Stimulated activated CD4-positive, alpha-beta T cell treated with anti-CD3 and anti-CD28 coated beads, Interleukin-4, amount 100 ng/mL, for 24 hours (primary cell): ENCODE measurements around the gene MSN.
"Not testable (repeated sequence)": the region's sequence is repeated elsewhere in the genome, so short reads cannot be mapped to it uniquely, and the experiment has no call there.

Experiments used
- DNase-seq: peaks from one replicate; pipeline ENCODE4 v3.0.0-alpha.2; 2020

Gene MSN

GRCh38 chrX:65723706-65724105 is 56.3 kb downstream of the MSN start:
- DNase-seq, result peak; percentile 42

DNA sequence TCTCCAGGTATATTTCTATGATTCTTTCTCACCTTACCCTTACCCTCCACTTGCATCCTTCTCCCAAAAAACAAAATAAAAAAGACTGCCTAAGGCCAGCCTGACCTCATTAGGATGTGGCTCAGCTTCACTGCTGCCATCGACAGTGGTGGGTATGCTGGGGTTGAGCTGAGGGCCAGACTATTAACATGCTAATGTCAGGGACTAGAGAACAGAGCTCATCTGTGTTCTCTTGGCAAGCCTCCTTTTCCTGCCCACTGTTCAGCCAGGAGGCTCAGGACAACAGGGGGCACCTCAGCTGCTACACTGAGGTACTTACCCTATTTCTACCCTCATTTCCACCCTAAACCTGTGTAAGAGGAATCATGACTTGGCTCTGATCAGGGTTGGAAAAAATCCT is 59.3 kb downstream of the MSN start:
- DNase-seq, result no peak

DNA sequence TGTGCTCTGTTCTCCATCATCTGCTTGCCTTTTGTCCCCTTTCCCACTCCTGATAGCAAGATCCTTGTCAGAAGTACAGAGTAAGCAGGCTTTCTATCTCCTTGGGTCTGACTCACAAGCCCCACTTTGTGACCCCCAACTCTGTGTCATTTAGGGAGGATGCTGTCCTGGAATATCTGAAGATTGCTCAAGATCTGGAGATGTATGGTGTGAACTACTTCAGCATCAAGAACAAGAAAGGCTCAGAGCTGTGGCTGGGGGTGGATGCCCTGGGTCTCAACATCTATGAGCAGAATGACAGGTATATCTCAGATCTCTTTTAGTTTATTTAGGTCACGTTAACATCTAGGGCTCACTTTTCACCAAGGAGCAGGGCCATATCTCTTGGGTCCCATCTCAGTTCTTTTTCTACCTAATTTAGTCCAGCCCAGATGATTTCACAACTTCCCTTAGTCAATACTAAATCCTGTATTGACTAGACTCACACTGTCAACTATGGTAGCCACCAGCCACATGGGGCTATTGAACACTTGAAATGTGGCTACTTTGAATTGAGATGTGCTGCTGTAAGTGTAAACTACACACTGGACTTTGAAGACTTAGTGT is 64.3 kb downstream of the MSN start:
- no peak for DNase-seq

GRCh38 chrX:65740909-65741308 is 73.5 kb downstream of the MSN start:
- no peak for DNase-seq

GRCh38 chrX:65741823-65742222 is 74.4 kb downstream of the MSN start:
- DNase-seq, result no peak

DNA sequence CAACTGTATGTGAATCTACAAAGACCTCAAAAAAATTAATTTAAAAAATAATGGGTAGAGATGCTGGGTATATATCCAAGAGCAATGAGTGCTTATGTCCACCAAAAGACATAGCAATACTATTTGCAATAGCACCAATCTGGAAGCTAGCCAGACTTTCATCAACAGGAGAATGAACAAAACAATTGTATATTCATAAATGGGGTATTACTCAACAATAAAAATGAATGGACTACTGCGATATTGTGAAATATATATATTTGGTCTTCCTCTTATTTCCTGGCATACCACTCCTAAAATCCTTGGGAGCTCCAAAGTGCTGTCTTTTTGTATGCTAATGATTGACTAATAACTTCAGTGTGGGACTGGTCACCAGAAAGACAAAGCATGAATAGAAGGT is 77.5 kb downstream of the MSN start:
- DNase-seq, result no peak

DNA sequence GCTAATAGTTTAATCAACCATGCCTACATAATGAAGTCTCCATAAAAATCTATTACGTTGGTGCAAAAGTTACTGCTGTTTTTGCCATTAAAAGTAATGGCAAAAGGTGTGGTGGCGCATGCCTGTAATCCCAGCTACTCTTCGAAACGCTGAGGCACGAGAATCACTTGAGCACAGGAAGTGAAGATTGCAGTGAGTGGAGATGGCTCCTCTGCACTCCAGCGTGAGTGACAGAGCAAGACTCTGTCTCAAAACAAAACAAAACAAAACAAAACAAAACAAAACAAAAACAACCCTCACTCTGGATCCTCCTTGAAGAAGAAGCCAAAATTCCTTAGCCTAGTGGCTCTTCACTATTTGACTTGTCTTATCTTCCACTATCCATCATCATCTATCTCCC is 78.0 kb downstream of the MSN start:
- no peak for DNase-seq

- DNase-seq, result no peak
Measured at GRCh38 chrX:65745992-65746391, 78.5 kb downstream of the MSN start.

- DNase-seq, result peak; percentile 28
Measured at GRCh38 chrX:65750674-65751469, 83.4 kb downstream of the MSN start.

DNA sequence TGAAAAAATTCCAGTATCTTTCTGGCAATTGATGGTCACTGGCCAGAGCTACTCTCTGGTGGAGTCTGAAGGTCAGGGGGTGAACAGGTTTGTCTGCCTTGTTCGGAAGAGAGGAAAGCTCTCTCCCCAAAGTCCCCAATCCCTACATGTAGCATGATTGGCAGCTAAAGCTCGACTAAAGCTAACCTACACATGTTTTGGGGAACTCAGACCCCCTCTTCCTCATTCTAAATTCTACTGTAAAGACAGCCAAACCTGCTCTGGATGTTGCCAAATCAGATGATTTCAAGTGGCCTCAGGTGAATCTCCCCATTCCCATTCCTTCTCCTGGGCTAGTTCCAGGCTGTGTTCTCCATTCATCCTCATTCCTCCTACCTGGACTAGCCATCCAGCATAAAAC is 84.1 kb downstream of the MSN start:
- no peak for DNase-seq

DNA sequence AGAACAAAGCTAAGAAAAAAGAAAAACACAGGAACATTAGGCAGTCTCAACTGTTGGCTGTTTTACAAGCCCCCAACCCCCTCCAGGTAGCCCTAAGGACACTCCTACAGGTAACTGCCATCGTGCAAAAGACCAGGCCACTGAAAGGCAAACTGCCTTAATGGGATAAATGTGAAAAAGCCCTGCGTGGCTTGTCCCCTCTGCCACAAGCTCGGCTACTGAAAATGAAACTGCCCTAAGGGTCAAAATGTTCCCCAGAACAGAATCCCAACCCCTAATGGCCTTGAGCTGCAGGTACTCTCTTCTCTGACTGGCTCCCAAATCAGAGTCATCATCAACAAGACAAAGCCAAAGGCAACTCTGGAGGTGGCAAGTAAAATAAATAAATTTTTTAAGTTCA is 84.8 kb downstream of the MSN start:
- no peak for DNase-seq

- DNase-seq, result no peak
Measured at GRCh38 chrX:65755786-65756185, 88.3 kb downstream of the MSN start.

- DNase-seq, result no peak
Measured at GRCh38 chrX:65757943-65758342, 90.5 kb downstream of the MSN start.

- no peak for DNase-seq
Measured at GRCh38 chrX:65758505-65758904, 91.1 kb downstream of the MSN start.

DNA sequence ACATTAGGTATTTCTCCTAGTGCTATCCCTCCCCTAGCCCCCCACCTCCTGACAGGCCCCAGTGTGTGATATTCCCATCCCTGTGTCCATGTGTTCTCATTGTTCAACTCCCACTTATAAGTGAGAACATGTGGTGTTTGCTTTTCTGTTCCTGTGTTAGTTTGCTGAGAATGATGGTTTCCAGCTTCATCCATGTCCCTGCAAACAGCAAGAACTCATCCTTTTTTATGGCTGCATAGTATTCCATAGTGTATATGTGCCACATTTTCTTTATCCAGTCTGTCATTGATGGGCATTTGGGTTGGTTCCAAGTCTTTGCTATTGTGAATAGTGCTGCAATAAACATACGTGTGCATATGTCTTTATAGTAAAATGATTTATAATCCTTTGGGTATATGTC is 92.1 kb downstream of the MSN start:
- not testable (repeated sequence) for DNase-seq

GRCh38 chrX:65769564-65770292 is 102.3 kb downstream of the MSN start:
- DNase-seq, result no peak

DNA sequence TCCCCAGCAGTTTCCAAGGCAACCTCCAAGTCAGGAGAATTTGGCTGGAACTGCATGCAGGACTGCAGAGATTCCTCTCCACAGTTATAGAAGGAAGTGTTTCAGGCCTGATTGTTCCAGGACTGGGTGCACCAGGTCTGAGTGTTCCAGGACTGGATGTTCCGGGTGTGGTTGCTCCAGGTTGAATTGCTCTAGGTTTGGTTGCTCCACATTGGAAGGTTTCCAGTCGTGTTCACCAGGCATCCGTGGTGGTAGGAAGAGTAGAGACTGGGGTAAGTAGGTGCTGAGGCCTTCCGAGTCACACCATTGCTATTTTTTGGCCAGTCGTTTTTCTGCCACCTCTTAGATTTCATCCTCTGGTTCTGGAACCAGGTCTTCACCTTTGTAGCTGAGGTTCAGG is 105.4 kb downstream of the MSN start:
- no peak for DNase-seq

DNA sequence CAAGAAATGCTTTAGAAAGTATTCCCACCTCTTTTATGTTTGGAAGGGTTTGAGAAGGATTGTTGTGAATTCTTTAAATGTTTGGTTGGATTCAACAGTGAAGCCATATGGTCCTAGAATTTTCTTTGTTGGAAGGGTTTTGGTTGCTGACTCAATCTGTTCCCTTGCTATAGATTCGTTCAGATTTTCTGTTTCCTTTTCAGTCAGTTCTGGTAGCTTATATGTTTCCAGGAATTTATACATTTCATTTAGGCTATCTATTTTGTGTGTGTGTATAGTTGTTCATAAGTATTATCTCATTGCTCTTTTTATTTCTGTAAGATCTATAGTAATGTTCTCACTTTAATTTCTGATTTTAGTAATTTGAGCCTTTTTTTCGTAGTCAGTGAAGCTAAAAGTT is 114.4 kb downstream of the MSN start:
- DNase-seq, result no peak

- DNase-seq, result no peak
Measured at GRCh38 chrX:65783746-65784145, 116.3 kb downstream of the MSN start.
